Measurements from ENCODE around the gene GJD4. TPM values are rescaled to one million over a fixed set of nuclear protein-coding genes. Genes with fewer than 3 reads are reported as not detected.

The GJD4 gene
- total and polyA plus RNA-seq, 2 donors (not counting 1 experiment from before 2014, with no cell fraction given) = not detected

- Histone ChIP-seq H2AFZ (ENCODE audit: insufficient read depth, low read depth, low read length, poor library complexity, severe bottlenecking) (no peak overlapping the region), H3K9me3 (ENCODE audit: control extremely low read depth in 1 of 3, control insufficient read depth in 2 of 3, insufficient read depth in 1 of 3, low read length in 2 of 3) (no peaks in the 10 kb centered on the region), H3K4me2 (replicated peaks; ENCODE audit: low read depth, low read length, poor library complexity, severe bottlenecking) (no peak overlapping the region), H3K4me1 (ENCODE audit: control insufficient read depth in 2 of 2, insufficient read depth in 2 of 2, low read length in 2 of 2) (peaks cover 12 to 18% of the 10 kb centered on the region in 2 donors), H3K27ac (ENCODE audit: low read length in 2 of 2) (no peak overlapping the region), H4K20me1 (ENCODE audit: control insufficient read depth, insufficient read depth, low read length, poor library complexity, severe bottlenecking) (peaks cover 8% of the 10 kb centered on the region), H3K79me2 (ENCODE audit: control insufficient read depth, insufficient read depth, low read length) (no peaks in the 10 kb centered on the region), H3K9ac (ENCODE audit: low read length) (no peak overlapping the region), H3K27me3 (replicated peaks in 1 of 4; ENCODE audit: control extremely low read depth in 1 of 4, control insufficient read depth in 3 of 4, insufficient read depth in 4 of 4, low read length in 3 of 4) (no peaks in the 10 kb centered on the region), H3K4me3 (ENCODE audit: control extremely low read depth in 1 of 5, extremely low read depth in 1 of 5, insufficient read depth in 1 of 5, low read depth in 2 of 5, low read length in 4 of 5) (no peak overlapping the region), H3K36me3 (replicated peaks in 1 of 2; ENCODE audit: control extremely low read depth in 1 of 2, control insufficient read depth in 1 of 2, extremely low read depth in 1 of 2, insufficient read depth in 2 of 2, low read length in 1 of 2) (peaks cover 0 to 44% of the 10 kb centered on the region in 2 experiments)
- Mint-ChIP-seq H3K27me3 (no peaks in the 10 kb centered on the region), H3K4me3 (no peak overlapping the region), H3K4me1 (peaks cover 16% of the 10 kb centered on the region), H3K27ac (no peak overlapping the region), H3K9me3 (ENCODE audit: insufficient read depth) (no peaks in the 10 kb centered on the region)
- POLR2A ChIA-PET = no interaction called here
- ATAC-seq (ENCODE audit: low read depth) (no peak), DNase-seq (no peak)
- intact Hi-C loops (cut with micrococcal nuclease) = no loop called here
- 96% methylated on average over 20 of the region's 20 CpGs for WGBS (ENCODE audit: insufficient coverage)
- no peak for TF ChIP-seq CTCF (IDR thresholded peaks at IDR 0.05)
- TF ChIP-seq EZH2 (IDR thresholded peaks at IDR 0.05; ENCODE audit: borderline replicate concordance, insufficient read depth, low read depth, low read length, poor library complexity, severe bottlenecking) = no peak
- CTCF ChIA-PET = no interaction called here
Observed at GRCh38 chr10:35568483-35569015, 36.6 kb upstream of the GJD4 start.

- CTCF ChIA-PET = no interaction called here
- peaks cover 10 to 11% of the 10 kb centered on the region in 2 donors for H3K4me1 ChIP-seq (ENCODE audit: control insufficient read depth in 2 of 2, insufficient read depth in 2 of 2, low read length in 2 of 2)
- H3K9me3 ChIP-seq (ENCODE audit: control extremely low read depth in 1 of 3, control insufficient read depth in 2 of 3, insufficient read depth in 1 of 3, low read length in 2 of 3) = no peaks in the 10 kb centered on the region
- peaks cover 15% of the 10 kb centered on the region for H3K4me1 Mint-ChIP-seq
- POLR2A ChIA-PET = no interaction called here
- no peak overlapping the region for H2AFZ ChIP-seq (ENCODE audit: insufficient read depth, low read depth, low read length, poor library complexity, severe bottlenecking)
- intact Hi-C loops (cut with micrococcal nuclease) = no loop called here
- H4K20me1 ChIP-seq (ENCODE audit: control insufficient read depth, insufficient read depth, low read length, poor library complexity, severe bottlenecking) = peaks cover 8% of the 10 kb centered on the region
- peaks cover 0 to 41% of the 10 kb centered on the region in 2 experiments for H3K36me3 ChIP-seq (replicated peaks in 1 of 2; ENCODE audit: control extremely low read depth in 1 of 2, control insufficient read depth in 1 of 2, extremely low read depth in 1 of 2, insufficient read depth in 2 of 2, low read length in 1 of 2)
- no peak overlapping the region for H3K4me2 ChIP-seq (replicated peaks; ENCODE audit: low read depth, low read length, poor library complexity, severe bottlenecking)
- 65% methylated on average over 11 of the region's 19 CpGs for WGBS (ENCODE audit: insufficient coverage)
- no peak overlapping the region for H3K27ac Mint-ChIP-seq
- no peaks in the 10 kb centered on the region for H3K27me3 ChIP-seq (replicated peaks in 1 of 4; ENCODE audit: control extremely low read depth in 1 of 4, control insufficient read depth in 3 of 4, insufficient read depth in 4 of 4, low read length in 3 of 4)
- no peaks in the 10 kb centered on the region for H3K27me3 Mint-ChIP-seq
- H3K79me2 ChIP-seq (ENCODE audit: control insufficient read depth, insufficient read depth, low read length) = no peaks in the 10 kb centered on the region
- DNase-seq (no peak), ATAC-seq (ENCODE audit: low read depth) (no peak)
- no peaks in the 10 kb centered on the region for H3K9me3 Mint-ChIP-seq (ENCODE audit: insufficient read depth)
- no peak overlapping the region for H3K4me3 Mint-ChIP-seq
- H3K4me3 ChIP-seq (ENCODE audit: control extremely low read depth in 1 of 5, extremely low read depth in 1 of 5, insufficient read depth in 1 of 5, low read depth in 2 of 5, low read length in 4 of 5) = no peak overlapping the region
- H3K27ac ChIP-seq (ENCODE audit: low read length in 2 of 2) = no peak overlapping the region
- H3K9ac ChIP-seq (ENCODE audit: low read length) = no peak overlapping the region
- TF ChIP-seq CTCF (IDR thresholded peaks at IDR 0.05) (no peak), EZH2 (IDR thresholded peaks at IDR 0.05; ENCODE audit: borderline replicate concordance, insufficient read depth, low read depth, low read length, poor library complexity, severe bottlenecking) (no peak)
Observed at GRCh38 chr10:35569111-35569707, 35.9 kb upstream of the GJD4 start.
